Hepatocyte (in vitro differentiated cells): ENCODE measurements around the gene C2CD4C. TPM values are rescaled to one million over a fixed set of nuclear protein-coding genes. Genes with fewer than 3 reads are reported as not detected.

ENCODE experiments used
- DNase-seq: peaks from one replicate; pipeline ENCODE4 v3.0.0-alpha.2; 2016; ENCODE audit warnings: low spot score
- H2AFZ ChIP-seq: fragments of 200-600 bp; sonication (generic); 2 replicates; pipeline ENCODE4 v1.6.0; 2016; ENCODE audit warnings: antibody characterized with exemption, mild to moderate bottlenecking
- H3K27ac ChIP-seq: fragments of 200-600 bp; sonication (generic); 2 replicates; pipeline ENCODE4 v1.5.1; 2016; ENCODE audit warnings: mild to moderate bottlenecking
- H3K27me3 ChIP-seq: fragments of 200-600 bp; sonication (generic); 2 replicates; pipeline ENCODE4 v1.6.1; 2016
- H3K36me3 ChIP-seq: fragments of 200-600 bp; sonication (generic); replicated peaks from 2 replicates; pipeline ENCODE4 v1.5.1; 2016; ENCODE audit warnings: low read depth; ENCODE audit not compliant: insufficient read depth
- H3K4me1 ChIP-seq: fragments of 200-600 bp; sonication (generic); 2 replicates; pipeline ENCODE4 v1.5.1; 2016; ENCODE audit warnings: mild to moderate bottlenecking, moderate library complexity; ENCODE audit not compliant: insufficient read depth
- H3K4me2 ChIP-seq: fragments of 200-600 bp; sonication (generic); 2 replicates; pipeline ENCODE4 v1.6.0; 2016
- H3K4me3 ChIP-seq: fragments of 200-600 bp; sonication (generic); 2 replicates; pipeline ENCODE4 v1.5.1; 2016; ENCODE audit warnings: mild to moderate bottlenecking
- H3K79me2 ChIP-seq: fragments of 200-600 bp; sonication (generic); 2 replicates; pipeline ENCODE4 v1.6.0; 2017; ENCODE audit warnings: mild to moderate bottlenecking
- H3K9me2 ChIP-seq: fragments of 200-600 bp; sonication (generic); replicated peaks from 2 replicates; pipeline ENCODE4 v1.6.0; 2017; ENCODE audit warnings: mild to moderate bottlenecking; ENCODE audit not compliant: insufficient read depth
- H3K9me3 ChIP-seq: fragments of 200-600 bp; sonication (generic); 2 replicates; pipeline ENCODE4 v1.5.1; 2016; ENCODE audit warnings: low read depth, mild to moderate bottlenecking
- H4K20me1 ChIP-seq: fragments of 200-600 bp; sonication (generic); 2 replicates; pipeline ENCODE4 v1.6.0; 2016; ENCODE audit warnings: mild to moderate bottlenecking; ENCODE audit not compliant: insufficient read depth, poor library complexity, severe bottlenecking
- CTCF ChIP-seq: fragments of 200-600 bp; sonication (generic); IDR thresholded peaks from 2 replicates; pipeline ENCODE4 v1.5.1; 2016; ENCODE audit warnings: antibody characterized with exemption, mild to moderate bottlenecking; ENCODE audit not compliant: poor library complexity
- EZH2 ChIP-seq: fragments of 200-600 bp; sonication (generic); IDR thresholded peaks from 2 replicates; pipeline ENCODE4 v1.6.1; 2016; ENCODE audit warnings: antibody characterized with exemption, mild to moderate bottlenecking, borderline replicate concordance
- EZH2phosphoT487 ChIP-seq: fragments of 200-600 bp; sonication (generic); IDR thresholded peaks from one replicate; pipeline ENCODE4 v1.6.1; 2018; ENCODE audit warnings: antibody characterized with exemption, mild to moderate bottlenecking, low read depth, moderate library complexity; ENCODE audit not compliant: unreplicated experiment, severe bottlenecking
- WGBS: methylation state at CpG from one replicate; pipeline ENCODE4 v1.1.6; 2016; ENCODE audit warnings: low lambda C conversion rate; ENCODE audit errors: missing lambda C conversion rate; 5-methylcytosine and 5-hydroxymethylcytosine counted together
- polyA plus RNA-seq: library from polyadenylated mRNA; unstranded; fragments of >200 nt; fragmentation: Nextera tagmentation; extraction: Ambion mirVana; gene quantifications from 2 replicates; pipeline ENCODE4 v1.2.1, GENCODE V29; 2016
- total RNA-seq: library from RNA; depleted of rRNA; stranded (reverse); fragments of >200 nt; gene quantifications from 2 replicates; pipeline ENCODE4 v1.2.3, GENCODE V29; 2014

C2CD4C gene
- total and polyA plus RNA-seq, 2 experiments from 2014 or later = 3.4 to 4.6 TPM

GRCh38 chr19:369876-370275 lies 39.1 kb downstream of the C2CD4C start:
- WGBS = 97% methylated on average over 14 of the region's 14 CpGs
- peaks cover 4% of the 10 kb centered on the region for H3K27me3 ChIP-seq
- no peaks in the 10 kb centered on the region for H3K9me2 ChIP-seq
- no peaks in the 10 kb centered on the region for H3K4me1 ChIP-seq
- no peak overlapping the region for H3K4me3 ChIP-seq
- no peak overlapping the region for H3K27ac ChIP-seq
- H3K36me3 ChIP-seq = no peaks in the 10 kb centered on the region
- no peak overlapping the region for H3K4me2 ChIP-seq
- no peaks in the 10 kb centered on the region for H3K9me3 ChIP-seq
- TF ChIP-seq CTCF (no peak), EZH2 (no peak), EZH2phosphoT487 (no peak)
- no peaks in the 10 kb centered on the region for H4K20me1 ChIP-seq
- DNase-seq = no peak
- H2AFZ ChIP-seq = no peak overlapping the region
- H3K79me2 ChIP-seq = no peaks in the 10 kb centered on the region

GRCh38 chr19:369256-369655 lies 39.7 kb downstream of the C2CD4C start:
- no peaks in the 10 kb centered on the region for H3K36me3 ChIP-seq
- no peaks in the 10 kb centered on the region for H3K9me2 ChIP-seq
- no peak for TF ChIP-seq EZH2phosphoT487
- no peak for TF ChIP-seq CTCF
- no peak for TF ChIP-seq EZH2
- peaks cover 4% of the 10 kb centered on the region for H3K27me3 ChIP-seq
- DNase-seq = no peak
- no peak overlapping the region for H2AFZ ChIP-seq
- no peak overlapping the region for H3K27ac ChIP-seq
- no peaks in the 10 kb centered on the region for H4K20me1 ChIP-seq
- 90% methylated on average over 13 of the region's 13 CpGs for WGBS
- H3K4me2 ChIP-seq = no peak overlapping the region
- no peak overlapping the region for H3K4me3 ChIP-seq
- H3K4me1 ChIP-seq = no peaks in the 10 kb centered on the region
- H3K79me2 ChIP-seq = no peaks in the 10 kb centered on the region
- no peaks in the 10 kb centered on the region for H3K9me3 ChIP-seq

GRCh38 chr19:368630-369024 lies 40.3 kb downstream of the C2CD4C start:
- Histone ChIP-seq H3K27ac (no peak overlapping the region), H4K20me1 (no peaks in the 10 kb centered on the region), H3K79me2 (no peaks in the 10 kb centered on the region), H2AFZ (no peak overlapping the region), H3K36me3 (no peaks in the 10 kb centered on the region), H3K4me1 (no peaks in the 10 kb centered on the region), H3K27me3 (peaks cover 4% of the 10 kb centered on the region), H3K9me3 (no peaks in the 10 kb centered on the region), H3K9me2 (no peaks in the 10 kb centered on the region), H3K4me2 (no peak overlapping the region), H3K4me3 (no peak overlapping the region)
- WGBS = 80% methylated on average over 7 of the region's 7 CpGs
- no peak for DNase-seq
- no peak for TF ChIP-seq CTCF
- no peak for TF ChIP-seq EZH2
- no peak for TF ChIP-seq EZH2phosphoT487

- Histone ChIP-seq H3K36me3 (no peaks in the 10 kb centered on the region), H3K27ac (no peak overlapping the region), H4K20me1 (no peaks in the 10 kb centered on the region), H3K9me3 (no peaks in the 10 kb centered on the region), H3K4me2 (no peak overlapping the region), H3K79me2 (no peaks in the 10 kb centered on the region), H3K4me3 (no peak overlapping the region), H3K9me2 (no peaks in the 10 kb centered on the region), H3K27me3 (peaks cover 4% of the 10 kb centered on the region), H3K4me1 (no peaks in the 10 kb centered on the region), H2AFZ (no peak overlapping the region)
- no peak for DNase-seq
- no peak for TF ChIP-seq EZH2phosphoT487
- no peak for TF ChIP-seq CTCF
- TF ChIP-seq EZH2 = no peak
- 87% methylated on average over 22 of the region's 22 CpGs for WGBS
Measured at GRCh38 chr19:367963-368629, 40.9 kb downstream of the C2CD4C start.
